Measurements from ENCODE around the gene CDH22.

DNA sequence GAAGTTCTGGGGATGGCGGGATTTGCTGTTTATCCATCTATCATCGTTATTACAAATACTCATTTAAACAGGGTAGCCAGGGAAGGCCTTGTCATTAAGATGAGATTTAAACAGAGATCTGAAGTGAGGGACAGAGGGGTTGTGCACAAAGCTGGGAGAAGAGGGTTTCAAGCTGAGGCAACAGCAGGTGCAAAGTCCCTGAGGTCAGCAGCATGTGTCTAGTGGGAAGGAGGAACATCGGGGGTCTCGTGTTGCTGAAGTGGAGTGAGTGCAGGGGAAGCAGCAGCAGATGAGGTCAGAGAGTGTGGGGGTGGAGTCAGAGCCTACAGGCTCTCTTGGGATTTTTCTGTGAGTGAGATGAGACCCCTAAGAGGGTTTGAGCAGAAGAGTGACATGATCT, 52.0 kb downstream of the CDH22 start:
- TF ChIP-seq CTCF (IDR thresholded peaks at IDR 0.05) = no peak
- TF ChIP-seq POLR2A (IDR thresholded peaks at IDR 0.05) = no peak

Data from right lobe of liver (tissue), 4 donors.